Fibroblast of the conjunctiva (primary cell): ENCODE measurements around the gene IL24.

Source experiments
- DNase-seq: peaks from one replicate; pipeline ENCODE4 v3.0.0-alpha.2; 2010; ENCODE audit warnings: low read depth

The IL24 gene

GRCh38 chr1:206953126-206953525 is 55.9 kb downstream of the IL24 start:
- no peak for DNase-seq

- no peak for DNase-seq
Observed at GRCh38 chr1:206953626-206954025, 56.4 kb downstream of the IL24 start.
